NCI-H345 treated with DMSO at 0.1 percent for 48 hours (cell line): ENCODE results near the gene SCGB2A2.

Source experiments
- DNase-seq: peaks from one replicate; lab custom pipeline; 2025; ENCODE audit not compliant: unreplicated experiment; lab: John Stamatoyannopoulos, UW

Gene SCGB2A2

DNA sequence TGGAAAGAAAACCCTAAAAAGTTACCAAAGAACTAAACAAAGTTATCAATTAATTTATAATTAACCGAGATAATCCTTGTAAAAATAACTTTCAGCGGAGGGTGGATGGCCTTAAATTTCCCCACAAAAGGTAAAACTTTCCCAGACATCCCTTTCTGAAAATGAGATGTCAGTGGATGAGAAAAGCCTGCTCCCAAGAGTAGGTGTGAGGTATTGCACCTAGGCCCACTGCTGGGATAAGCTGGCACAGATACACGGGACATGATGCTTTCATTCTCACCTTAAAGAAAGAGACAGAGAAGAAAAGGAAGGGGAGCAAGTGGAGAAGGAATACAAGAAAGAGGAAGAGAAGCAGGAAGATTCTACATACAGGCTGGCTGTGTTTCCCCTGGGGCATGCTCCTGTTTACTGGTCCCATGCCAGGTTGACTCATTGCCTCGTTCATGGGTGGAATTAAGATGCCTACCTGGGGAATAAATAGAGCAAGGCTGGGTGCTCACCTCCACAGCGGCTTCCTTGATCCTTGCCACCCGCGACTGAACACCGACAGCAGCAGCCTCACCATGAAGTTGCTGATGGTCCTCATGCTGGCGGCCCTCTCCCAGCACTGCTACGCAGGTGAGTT is at the start of gene SCGB2A2:
SCGB2A2 (plus strand) TSS at position 505 of the 625 bp plus-strand sequence; CDS start at position 564, 59 bp downstream.
- no peak for DNase-seq

DNA sequence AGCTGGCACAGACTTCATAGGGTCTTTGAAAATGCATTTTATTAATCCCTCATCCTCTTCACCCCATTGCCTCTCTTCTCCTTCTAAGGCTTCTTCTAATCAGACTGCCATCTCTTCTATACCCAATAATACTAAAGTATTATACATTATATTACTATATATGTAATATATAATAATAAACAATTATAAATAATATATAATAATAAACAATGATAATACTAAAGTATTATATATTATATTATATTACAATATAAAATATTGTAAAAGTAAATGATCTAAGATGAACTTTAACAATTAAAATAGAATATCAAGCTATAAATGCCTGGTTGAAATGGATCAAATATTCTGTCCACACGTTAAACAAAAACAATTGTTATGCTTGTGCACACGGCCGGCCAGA is 48.5 kb upstream of the SCGB2A2 start:
- DNase-seq, result no peak

DNA sequence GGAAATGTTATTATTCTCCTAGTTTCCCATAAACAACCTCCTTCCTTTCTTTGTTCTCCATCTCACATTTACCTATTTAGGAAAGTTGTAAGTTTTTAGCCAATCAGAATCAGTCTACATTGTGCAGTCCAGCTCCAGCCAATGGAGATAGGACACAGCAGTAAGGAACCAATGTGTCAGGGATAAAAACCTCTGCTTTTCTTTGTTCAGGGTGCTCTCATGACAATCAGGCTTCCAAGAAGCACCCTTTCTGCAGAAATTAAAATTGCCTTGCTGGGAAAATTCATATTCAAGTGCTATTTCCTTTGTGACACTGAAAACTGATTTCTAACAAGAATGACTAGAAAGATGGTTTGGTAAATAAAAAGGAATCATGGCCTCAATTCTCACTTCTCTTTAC is 46.9 kb upstream of the SCGB2A2 start:
- DNase-seq, result no peak

- DNase-seq, result no peak
Observed at GRCh38 chr11:62233730-62234129, 36.2 kb upstream of the SCGB2A2 start.

DNA sequence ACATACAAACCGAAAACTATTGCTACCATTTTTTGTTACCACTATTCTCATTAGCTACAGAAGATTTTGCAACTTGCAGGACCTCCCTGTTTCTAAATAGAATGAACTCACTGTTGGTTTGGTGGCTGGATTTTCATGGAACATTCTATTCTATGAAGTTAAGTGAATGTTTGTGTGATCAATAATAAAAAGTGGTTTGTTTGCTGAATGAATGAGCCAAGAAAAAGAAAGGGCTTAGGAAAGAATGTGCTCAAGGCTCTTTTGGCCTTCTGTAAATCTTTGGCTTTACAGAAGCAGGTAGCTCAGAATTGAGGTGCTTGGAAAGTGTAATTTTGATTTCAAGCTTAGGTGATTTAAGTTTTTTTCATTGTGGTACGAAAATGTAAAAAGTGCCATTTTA is 33.8 kb upstream of the SCGB2A2 start:
- DNase-seq, result no peak

GRCh38 chr11:62237499-62237898 is 32.5 kb upstream of the SCGB2A2 start:
- no peak for DNase-seq

- DNase-seq, result no peak
Observed at GRCh38 chr11:62238151-62238550, 31.8 kb upstream of the SCGB2A2 start.

DNA sequence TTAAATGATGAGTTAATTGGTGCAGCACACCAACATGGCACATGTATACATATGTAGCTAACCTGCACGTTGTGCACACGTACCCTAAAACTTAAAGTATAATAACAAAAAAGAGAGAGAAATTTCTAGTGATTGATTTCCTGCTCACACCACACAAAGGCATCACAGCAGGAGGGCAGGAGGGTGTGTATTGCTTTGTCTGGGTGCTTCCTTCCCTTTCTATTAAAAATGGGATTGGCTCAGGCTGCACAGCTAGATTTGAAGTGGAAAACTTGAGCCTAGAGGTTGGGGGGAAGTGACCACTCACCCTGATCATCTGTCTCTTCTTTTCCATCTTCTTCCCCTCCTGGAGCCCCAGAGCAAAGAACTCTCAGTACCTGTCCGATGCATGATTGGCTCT is 28.9 kb upstream of the SCGB2A2 start:
- no peak for DNase-seq

DNA sequence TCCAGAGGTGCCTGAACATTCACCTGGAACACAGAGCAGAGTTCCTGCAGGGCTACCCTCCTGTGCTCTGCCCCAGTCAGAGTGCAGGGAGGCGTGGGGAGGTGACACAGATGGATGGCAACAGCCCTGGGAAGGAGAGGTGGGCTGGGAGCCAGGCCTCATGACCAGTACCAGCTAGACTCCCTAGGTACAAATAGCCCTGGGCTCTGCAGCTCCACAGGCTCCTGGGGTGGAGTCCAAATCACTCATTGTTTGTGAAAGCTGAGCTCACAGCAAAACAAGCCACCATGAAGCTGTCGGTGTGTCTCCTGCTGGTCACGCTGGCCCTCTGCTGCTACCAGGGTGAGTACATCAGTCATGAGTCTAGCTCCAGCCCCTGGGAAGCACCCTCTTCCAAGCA is 27.9 kb upstream of the SCGB2A2 start, which contains the start of gene SCGB1D2:
SCGB1D2 (plus strand) TSS at position 219 of the 400 bp plus-strand sequence; CDS start at position 288, 69 bp downstream.
- DNase-seq, result peak; percentile 95

GRCh38 chr11:62245271-62245753 is 24.6 kb upstream of the SCGB2A2 start:
- no peak for DNase-seq

DNA sequence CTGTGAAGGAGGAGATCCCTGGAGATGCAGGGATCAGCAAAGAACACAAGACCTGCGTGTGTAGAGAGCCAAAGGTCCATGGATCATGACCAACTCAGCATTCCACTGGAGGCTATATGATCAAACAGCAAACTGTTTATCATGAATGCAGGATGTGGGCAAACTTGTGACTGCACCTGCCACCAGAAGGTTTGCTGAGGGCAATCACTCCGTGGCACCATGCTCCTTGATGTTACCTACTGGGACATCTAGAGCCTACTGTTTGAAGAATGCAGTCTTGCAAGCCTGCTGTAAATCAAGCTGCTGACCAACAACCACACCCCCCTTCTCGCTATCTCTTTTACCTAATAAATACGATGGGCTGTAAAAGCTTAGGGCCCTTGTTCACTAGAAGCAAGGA is 18.3 kb upstream of the SCGB2A2 start:
- no peak for DNase-seq

- DNase-seq, result no peak
Observed at GRCh38 chr11:62253999-62254542, 15.9 kb upstream of the SCGB2A2 start.

DNA sequence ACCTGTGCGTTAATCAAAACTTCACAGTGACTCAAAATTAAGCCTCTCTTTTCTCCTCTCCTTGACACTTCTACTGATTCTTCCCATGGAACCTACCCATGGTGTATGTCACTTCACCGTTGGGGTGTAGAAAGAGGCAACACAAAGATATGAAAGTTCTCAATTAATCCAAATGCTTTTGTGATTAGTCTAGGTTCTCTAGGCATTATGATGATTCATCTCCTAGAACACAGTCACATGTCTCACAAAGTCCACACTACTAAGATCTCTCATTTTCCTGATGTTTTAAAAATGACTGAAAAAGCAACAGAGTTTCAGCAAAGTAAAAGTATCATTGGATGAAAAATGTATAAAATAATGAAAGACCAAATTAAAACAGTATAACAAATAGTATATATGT is 13.7 kb upstream of the SCGB2A2 start:
- DNase-seq, result no peak

- DNase-seq, result no peak
Observed at GRCh38 chr11:62260261-62260953, 9.6 kb upstream of the SCGB2A2 start.

- no peak for DNase-seq
Observed at GRCh38 chr11:62264004-62264403, 6.0 kb upstream of the SCGB2A2 start.

- DNase-seq, result no peak
Observed at GRCh38 chr11:62266558-62266957, 3.4 kb upstream of the SCGB2A2 start.

GRCh38 chr11:62267050-62267449 is 2.9 kb upstream of the SCGB2A2 start:
- no peak for DNase-seq

DNA sequence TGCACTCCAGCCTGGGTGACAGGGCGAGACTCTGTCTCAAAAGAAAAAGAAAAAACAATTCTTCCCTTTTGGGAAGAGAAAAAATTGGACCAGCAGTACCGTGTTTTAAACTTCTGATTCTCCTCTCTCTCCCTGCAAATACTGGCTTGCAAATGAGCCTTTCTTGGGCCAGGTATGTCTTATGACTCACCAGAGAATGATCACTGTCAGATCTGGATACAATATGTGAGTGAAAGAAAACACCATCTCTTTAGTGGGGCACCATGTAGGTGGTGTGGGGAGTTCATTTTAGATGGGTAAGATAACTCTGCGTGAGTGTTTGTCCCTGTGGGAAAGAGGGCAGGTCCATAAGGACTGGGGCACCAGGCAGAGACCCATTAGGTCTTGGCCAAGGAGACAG is 2.4 kb upstream of the SCGB2A2 start:
- DNase-seq, result no peak

GRCh38 chr11:62273284-62273683 is 3.3 kb downstream of the SCGB2A2 start:
- DNase-seq, result no peak

GRCh38 chr11:62273789-62274275 is 3.9 kb downstream of the SCGB2A2 start:
- no peak for DNase-seq

GRCh38 chr11:62280452-62280851 is 10.5 kb downstream of the SCGB2A2 start:
- no peak for DNase-seq

DNA sequence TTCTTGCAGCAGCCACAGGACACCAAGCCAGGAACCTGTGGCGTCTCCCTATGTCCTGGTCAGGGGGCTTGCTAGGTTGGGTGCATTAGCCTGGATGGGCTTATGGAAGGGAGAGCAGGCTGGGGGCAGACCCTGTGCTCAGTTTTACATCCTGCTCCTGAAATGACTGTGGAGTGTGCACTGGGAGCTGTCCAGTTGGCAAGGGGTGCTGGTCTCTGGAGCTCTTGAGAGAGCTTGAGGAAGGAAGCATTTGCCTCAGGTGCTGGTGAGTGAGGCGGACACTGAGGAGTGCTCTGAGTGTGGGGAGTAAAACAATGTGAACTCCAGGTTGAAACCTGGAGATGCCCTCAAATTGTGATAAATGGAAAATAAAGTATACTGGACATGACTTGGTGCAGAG is 25.5 kb downstream of the SCGB2A2 start:
- DNase-seq, result no peak
